K562 (cell line): Measurements from ENCODE around the gene CTSD. TPM values are rescaled to one million over a fixed set of nuclear protein-coding genes. Genes with fewer than 3 reads are reported as not detected.

Source experiments
- ATAC-seq: fragments of 200-7000 bp; cut with Tn5 transposase; 3 replicates; pipeline ENCODE4 v1.9.1; 2020; ENCODE audit warnings: moderate library complexity
- BruUV-seq: library from RNA; stranded (reverse); fragments of 400-500 nt; replicated peaks from 2 replicates; lab custom pipeline; 2021; lab: Mats Ljungman, UMichigan
- CTCF ChIA-PET: fragments of 300-600 bp; formaldehyde crosslinking; extraction: SDS; loops from one replicate; lab custom pipeline; 2021; ENCODE audit warnings: low intra/inter-chr PET ratio; lab: Yijun Ruan, JAX
- POLR2A ChIA-PET: fragments of 300-600, 350-650 bp; sonication (Branson Sonifier 250); formaldehyde crosslinking; extraction: SDS; loops from one replicate; lab custom pipeline; 2021; ENCODE audit warnings: antibody characterized with exemption, inconsistent platforms; lab: Yijun Ruan, JAX
- DNase-seq, 4 experiments: peaks; one replicate each; pipeline versions ENCODE4 v3.0.0 to v3.0.0-alpha.2; 2011 to 2018; ENCODE audit warnings: low spot score in 3 of 4, mixed read lengths in 3 of 4; ENCODE audit errors: extremely low read depth in 1 of 4
- FAIRE-seq: peaks from 2 replicates; lab custom pipeline; 2011; peaks lifted over from hg19 to GRCh38; lab: Jason Lieb, UNC
- H2AFZ ChIP-seq: 2 replicates; pipeline ENCODE4 v1.6.0; 2011; ENCODE audit warnings: low read depth, low read length, control low read depth, inconsistent platforms
- H3K27ac ChIP-seq: fragments of 200-600 bp; 3 replicates; pipeline ENCODE4 v1.8.0; 2011; ENCODE audit warnings: low read depth, mild to moderate bottlenecking, control low read depth, inconsistent platforms, low read length, moderate library complexity, mixed read lengths; ENCODE audit errors: extremely low read depth
- H3K27me3 ChIP-seq, 2 experiments: fragments of 300-600 bp in 1 of 2; 2 replicates in 1 of 2; 3 replicates in 1 of 2; pipeline versions ENCODE4 v1.6.0 to v1.8.0; 2011; ENCODE audit warnings: inconsistent platforms in 2 of 2, low read length in 2 of 2, mild to moderate bottlenecking in 1 of 2, mixed read lengths in 1 of 2, moderate library complexity in 1 of 2; ENCODE audit not compliant: control insufficient read depth in 2 of 2, insufficient read depth in 2 of 2
- H3K36me3 ChIP-seq: fragments of 300-600 bp; 3 replicates; pipeline ENCODE4 v1.8.0; 2011; ENCODE audit warnings: mild to moderate bottlenecking, low read length, inconsistent platforms; ENCODE audit not compliant: control insufficient read depth, insufficient read depth
- H3K4me1 ChIP-seq, 2 experiments: fragments of 200-600 bp in 1 of 2; replicated peaks in 1 of 2; 2 replicates in 1 of 2; 3 replicates in 1 of 2; pipeline versions ENCODE4 v1.5.1 to v1.8.0; 2011; ENCODE audit warnings: inconsistent platforms in 2 of 2, low read length in 2 of 2, mild to moderate bottlenecking in 1 of 2, mixed read lengths in 1 of 2, moderate library complexity in 1 of 2; ENCODE audit not compliant: control insufficient read depth in 2 of 2, insufficient read depth in 2 of 2
- H3K4me2 ChIP-seq: 2 replicates; pipeline ENCODE4 v1.6.1; 2011; ENCODE audit warnings: low read length, control low read depth, inconsistent platforms, mixed read lengths; ENCODE audit not compliant: insufficient read depth
- H3K4me3 ChIP-seq: fragments of 200-600 bp; sonication (generic), shearing (Covaris generic); 2 replicates; pipeline ENCODE4 v1.5.1; 2016; ENCODE audit warnings: control low read depth, inconsistent platforms
- H3K79me2 ChIP-seq: fragments of 200-600 bp; 3 replicates; pipeline ENCODE4 v1.8.0; 2011; ENCODE audit warnings: low read length, inconsistent platforms; ENCODE audit not compliant: control insufficient read depth, insufficient read depth
- H3K9ac ChIP-seq, 2 experiments: 2 replicates each; pipeline versions ENCODE4 v1.6.0 to v1.6.1; 2011; ENCODE audit warnings: low read depth in 2 of 2, low read length in 2 of 2, control low read depth in 1 of 2, inconsistent platforms in 1 of 2, mild to moderate bottlenecking in 1 of 2, mixed read lengths in 1 of 2; ENCODE audit not compliant: insufficient read depth in 1 of 2
- H3K9me1 ChIP-seq: one replicate; pipeline ENCODE4 v1.6.0; 2011; ENCODE audit warnings: inconsistent platforms, mild to moderate bottlenecking, low read length, moderate library complexity; ENCODE audit not compliant: control insufficient read depth, insufficient read depth
- H3K9me3 ChIP-seq: replicated peaks from 2 replicates; pipeline ENCODE4 v1.5.1; 2011; ENCODE audit warnings: low read depth, low read length, inconsistent platforms; ENCODE audit not compliant: control insufficient read depth, insufficient read depth
- H4K20me1 ChIP-seq: replicated peaks from 2 replicates; pipeline ENCODE4 v1.6.1; 2011; ENCODE audit warnings: low read length, inconsistent platforms, mixed read lengths; ENCODE audit not compliant: control insufficient read depth, insufficient read depth
- CBFA2T3 ChIP-seq: fragments of 450-650 bp; IDR thresholded peaks from 2 replicates; pipeline ENCODE4 v1.6.1; 2017
- FOXJ3 ChIP-seq: sonication (generic); formaldehyde crosslinking; IDR thresholded peaks from 2 replicates; pipeline ENCODE4 v1.4.0; 2020; ENCODE audit warnings: mild to moderate bottlenecking, missing genetic modification reagents
- KDM2B ChIP-seq: fragments of 250-450 bp; sonication (Bioruptor Pico); IDR thresholded peaks from 2 replicates; pipeline ENCODE4 v1.8.0; 2021; ENCODE audit warnings: mild to moderate bottlenecking, moderate library complexity
- KLF10 ChIP-seq: fragments of 250-450 bp; sonication (Bioruptor Pico); IDR thresholded peaks from 2 replicates; pipeline ENCODE4 v1.6.1; 2021; ENCODE audit warnings: matching md5 sums
- KLF13 ChIP-seq: fragments of 450-650 bp; IDR thresholded peaks from 2 replicates; pipeline ENCODE4 v1.6.1; 2016; ENCODE audit warnings: missing genetic modification characterization, low read depth, mild to moderate bottlenecking, missing compliant biosample characterization, moderate library complexity, borderline replicate concordance
- NR1H2 ChIP-seq: sonication (generic); formaldehyde crosslinking; IDR thresholded peaks from 2 replicates; pipeline ENCODE4 v1.4.0; 2020; ENCODE audit warnings: mild to moderate bottlenecking, missing genetic modification reagents
- NR2C1 ChIP-seq, 2 experiments: fragments of 450-650 bp; IDR thresholded peaks; 2 replicates each; pipeline ENCODE4 v1.6.1; 2017; ENCODE audit warnings: mild to moderate bottlenecking in 2 of 2, antibody characterized with exemption in 1 of 2, inconsistent platforms in 1 of 2, missing compliant biosample characterization in 1 of 2, missing genetic modification characterization in 1 of 2
- PRMT5 ChIP-seq: sonication (generic); formaldehyde crosslinking; IDR thresholded peaks from 2 replicates; pipeline ENCODE4 v1.5.0; 2020; ENCODE audit warnings: missing genetic modification reagents
- RAD21 ChIP-seq, 2 experiments: fragments of 250-450 bp in 1 of 2; fragments of 450-650 bp in 1 of 2; sonication (Bioruptor Pico) in 1 of 2; formaldehyde crosslinking in 1 of 2; IDR thresholded peaks in 1 of 2; conservative IDR thresholded peaks in 1 of 2; 2 replicates each; pipeline versions ENCODE4 v1.4.0 to v1.8.0; 2020 to 2022; ENCODE audit warnings: mild to moderate bottlenecking in 2 of 2, moderate library complexity in 1 of 2
- SMC3 ChIP-seq: conservative IDR thresholded peaks from 2 replicates; pipeline ENCODE4 v1.6.1; 2011; ENCODE audit warnings: low read depth, low read length, improper control_type of control experiment; ENCODE audit not compliant: insufficient read depth
- WHSC1 ChIP-seq: IDR thresholded peaks from one replicate; pipeline ENCODE4 v1.6.1; 2012; ENCODE audit warnings: low read length, control low read depth, inconsistent platforms
- ZBTB17 ChIP-seq: fragments of 450-650 bp; formaldehyde crosslinking; IDR thresholded peaks from 2 replicates; pipeline ENCODE4 v1.4.0; 2020; ENCODE audit warnings: mild to moderate bottlenecking
- ZBTB7A ChIP-seq: IDR thresholded peaks from 2 replicates; pipeline ENCODE4 v1.6.1; 2011; ENCODE audit warnings: low read depth, mild to moderate bottlenecking, low read length, moderate library complexity, borderline replicate concordance; ENCODE audit not compliant: control insufficient read depth
- ZNF146 ChIP-seq: IDR thresholded peaks from one replicate; pipeline ENCODE4 v1.6.1; 2018; ENCODE audit warnings: missing compliant biosample characterization; ENCODE audit not compliant: unreplicated experiment
- ZNF197 ChIP-seq: fragments of 200-800 bp; sonication (Bioruptor generic); IDR thresholded peaks from 2 replicates; pipeline ENCODE4 v1.6.1; 2016; ENCODE audit warnings: low read depth, missing genetic modification characterization, missing compliant biosample characterization
- WGBS: fragments of 100-300 bp; shearing (Covaris generic); methylation state at CpG from one replicate; pipeline ENCODE4 v1.1.6; 2016; ENCODE audit warnings: low coverage, mixed read lengths; ENCODE audit not compliant: insufficient coverage; ENCODE audit errors: missing lambda C conversion rate; 5-methylcytosine and 5-hydroxymethylcytosine counted together
- in situ Hi-C: fragments of 300-500 bp; cut with MboI; formaldehyde crosslinking; loops from 4 replicates; pipeline ENCODE4 v1.15.0; 2018; ENCODE audit warnings: inconsistent platforms, mixed read lengths
- intact Hi-C: fragments of 100-400 bp; cut with micrococcal nuclease; formaldehyde crosslinking; loops from 2 replicates; pipeline ENCODE4 v1.14.2; 2022
- polyA plus RNA-seq, 8 experiments: library from polyadenylated mRNA; depleted of rRNA in 4 of 8; stranded (reverse) in 5 of 8; unstranded in 3 of 8; fragments of >200 nt; fragmentation: Nextera tagmentation in 2 of 8; fragmentation: Illumina TruSeq in 1 of 8; extraction: Ambion mirVana in 2 of 8; extraction: Trizol in 1 of 8; gene quantifications; 2 replicates each; pipeline versions ENCODE4 v1.2.1 to v1.2.3, GENCODE V29; 2011 to 2014; ENCODE audit warnings: inconsistent platforms in 1 of 8, missing spikeins in 1 of 8
- total RNA-seq, 7 experiments: library from RNA; depleted of rRNA in 6 of 7; stranded (reverse); fragments of >200 nt in 6 of 7; fragmentation: Illumina TruSeq in 2 of 7; extraction: Trizol in 2 of 7; gene quantifications; 2 replicates each; pipeline versions ENCODE4 v1.2.1 to v1.2.3, GENCODE V29; 2011 to 2021; ENCODE audit warnings: low replicate concordance in 1 of 7

Gene CTSD
- total and polyA plus RNA-seq, 9 of the 15 experiments (the other 6 are each of a cell fraction or from before 2014, with no cell fraction given) = 1.0 to 112 (median 40.9) TPM

DNA sequence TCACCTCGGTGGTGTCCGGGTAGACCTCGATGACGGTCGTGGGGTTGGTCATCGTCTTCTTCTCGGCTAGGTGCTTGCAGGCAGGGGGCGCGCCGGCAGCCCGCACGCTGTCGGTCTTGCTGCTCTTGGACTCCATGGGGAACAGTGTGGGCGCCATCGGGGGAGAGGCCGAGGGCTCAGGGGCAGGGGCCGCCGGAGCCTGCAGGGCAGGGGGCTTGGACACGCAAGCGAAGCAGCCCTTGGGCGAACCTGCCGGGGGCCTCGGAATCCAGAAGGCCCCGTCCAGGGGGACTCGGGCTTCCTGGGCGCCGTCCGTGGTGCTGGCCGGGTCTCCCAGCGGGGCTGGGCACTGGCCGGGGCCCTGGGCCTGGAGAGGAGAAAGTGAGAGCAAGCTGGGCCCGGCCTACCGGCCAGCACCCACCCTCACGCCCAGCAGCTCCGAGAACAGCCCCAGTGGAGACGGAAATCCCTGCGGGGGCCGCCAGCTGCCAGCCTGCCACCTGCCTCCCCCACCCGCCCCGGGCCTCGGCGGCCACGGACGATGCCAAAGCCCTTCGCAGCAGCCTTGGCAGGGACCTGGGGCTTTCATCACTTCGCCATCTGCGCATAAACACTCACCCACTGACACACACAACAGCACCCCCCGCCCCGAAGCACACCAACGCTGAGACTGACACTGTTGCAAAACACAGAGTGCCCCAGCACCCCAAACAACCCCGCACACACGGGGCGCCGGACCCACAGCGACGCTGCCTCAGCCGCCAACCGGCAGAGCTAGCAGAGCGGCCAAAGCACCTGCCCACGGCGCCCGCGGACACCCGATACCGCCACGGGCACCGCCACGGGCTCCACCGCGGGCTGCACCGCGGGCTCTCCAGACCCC, 15.7 kb downstream of the CTSD start:
- Histone ChIP-seq H3K36me3 (0 out of 3 replicates have a peak, but pooled peaks cover 1% of the 10 kb centered on the region), H3K27ac (no peak overlapping the region), H3K27me3 (peaks cover 0 to 6% of the 10 kb centered on the region in 2 experiments; a peak in 1 of 5 replicates)
- DNase-seq (no peak), FAIRE-seq (no peak)
- no peak for TF ChIP-seq NR2C1 (IDR thresholded peaks at IDR 0.05)
- TF ChIP-seq NR2C1 (tag; IDR thresholded peaks at IDR 0.05) = no peak
- no peak for TF ChIP-seq FOXJ3 (CRISPR knock-in tag)
- no peak for TF ChIP-seq CBFA2T3
- no peak for TF ChIP-seq SMC3
- no peak for TF ChIP-seq NR1H2
- TF ChIP-seq RAD21 (CRISPR knock-in tag; conservative IDR thresholded peaks at IDR 0.05 in 1 of 2, IDR thresholded peaks at IDR 0.05 in 1 of 2) = no peak
- TF ChIP-seq PRMT5 (CRISPR knock-in tag) = no peak
- no peak for TF ChIP-seq KLF10
- no peak for TF ChIP-seq KLF13 (tag)
- no peak for TF ChIP-seq ZNF146 (CRISPR knock-in tag)
- no peak for TF ChIP-seq KDM2B (CRISPR knock-in tag)
- TF ChIP-seq ZNF197 (CRISPR knock-in tag) = no peak
- TF ChIP-seq ZBTB7A = no peak
- no peak for TF ChIP-seq WHSC1
- TF ChIP-seq ZBTB17 = no peak
- TF ChIP-seq, all 486 proteins: peak for 0
- H3K4me2 ChIP-seq = no peak overlapping the region
- 80% methylated on average over 41 of the region's 72 CpGs for WGBS
- no peak for ATAC-seq
- ChIA-PET POLR2A (no interaction called here), CTCF (no interaction called here)
- in situ Hi-C loops (no loop called here), intact Hi-C loops (no loop called here)
- H3K79me2 ChIP-seq = no peaks in the 10 kb centered on the region
- peaks cover 0 to 26% of the 10 kb centered on the region in 2 experiments; a peak in 2 of 5 replicates for H3K4me1 ChIP-seq
- no peaks in the 10 kb centered on the region for H3K9me1 ChIP-seq
- peaks cover 8% of the 10 kb centered on the region for H3K9me3 ChIP-seq
- H2AFZ ChIP-seq = no peak overlapping the region
- H3K9ac ChIP-seq = no peak overlapping the region
- H3K4me3 ChIP-seq = no peak overlapping the region
- BruUV-seq = no TSS peak
- H4K20me1 ChIP-seq = 0 out of 2 replicates have a peak, but pooled peaks cover 4% of the 10 kb centered on the region
